Glomerular endothelial cell (primary cell): ENCODE measurements around the gene SCN5A. TPM values are rescaled to one million over a fixed set of nuclear protein-coding genes. Genes with fewer than 3 reads are reported as not detected.

Source experiments
- DNase-seq: peaks from one replicate; pipeline ENCODE4 v3.0.0-alpha.2; 2011; ENCODE audit warnings: low read depth, low spot score; ENCODE audit errors: extremely low read depth
- total RNA-seq: library from RNA; depleted of rRNA; stranded (reverse); fragments of >200 nt; gene quantifications from 2 replicates; pipeline ENCODE4 v1.2.3, GENCODE V29; 2015

Gene SCN5A
- total RNA-seq, 1 donor from 2014 or later = 5.2 TPM

DNA sequence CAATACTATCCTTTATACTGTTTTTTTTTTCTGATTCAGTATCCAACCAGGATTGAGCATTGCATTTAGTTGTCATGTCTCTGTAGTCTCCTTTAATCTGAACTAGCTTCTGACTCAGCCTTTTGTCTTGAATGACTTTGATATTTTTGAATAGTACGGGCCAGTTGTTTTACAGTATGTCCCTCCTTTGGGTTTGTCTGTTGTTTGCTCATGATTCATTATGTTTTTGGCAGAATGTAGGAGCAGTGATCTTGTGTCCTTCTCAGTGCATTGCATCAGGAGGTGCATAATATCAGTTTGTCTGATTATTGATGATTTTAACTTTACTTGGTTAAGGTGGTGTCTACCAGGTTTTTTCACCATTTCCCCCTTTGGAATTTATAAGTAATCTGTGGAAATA lies 132.8 kb downstream of the SCN5A start:
- DNase-seq = no peak

GRCh38 chr3:38515367-38515766 lies 134.1 kb downstream of the SCN5A start:
- no peak for DNase-seq

- DNase-seq = no peak
These were observed 137.9 kb downstream of the SCN5A start for GRCh38 chr3:38511546-38511945.

- no peak for DNase-seq
These were observed 138.9 kb downstream of the SCN5A start for GRCh38 chr3:38510631-38511030.

- DNase-seq = no peak
These were observed 139.8 kb downstream of the SCN5A start for GRCh38 chr3:38509732-38510131.

DNA sequence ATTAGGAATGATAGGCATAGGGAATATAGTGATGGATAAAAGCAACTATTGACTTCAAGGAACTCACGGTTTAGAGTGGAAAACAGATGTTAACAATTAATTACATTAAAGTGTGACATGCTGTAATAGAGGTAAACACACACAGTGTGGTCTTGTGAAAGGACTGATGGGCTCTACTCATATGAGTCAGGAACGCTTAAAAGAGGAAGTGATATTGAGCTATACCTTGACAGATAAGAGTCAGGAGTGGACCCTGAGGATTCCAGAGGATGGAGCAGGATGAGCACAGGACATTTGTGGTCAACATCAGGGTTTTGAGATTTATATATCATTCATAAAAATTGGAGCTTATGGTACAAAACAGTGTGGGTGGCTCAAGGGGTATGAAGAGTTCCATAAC lies 142.4 kb downstream of the SCN5A start:
- no peak for DNase-seq

- no peak for DNase-seq
These were observed 148.6 kb downstream of the SCN5A start for GRCh38 chr3:38500688-38501417.

Other genes with a start within 250 kb of the SCN5A start
- gene ACVR2B, start 195.8 kb downstream of the SCN5A start, total RNA-seq = 3.7 and 4.8 TPM in 2 replicates
- gene EXOG, start 153.3 kb downstream of the SCN5A start, total RNA-seq = 5.9 and 12.8 TPM in 2 replicates
- not detected in 2 replicates for gene SCN10A, start 166.5 kb upstream of the SCN5A start, total RNA-seq